ENCODE results near the gene RAPGEF1.

GRCh38 chr9:131597246-131597645 lies 142.6 kb downstream of the RAPGEF1 start:
- TF ChIP-seq CTCF (conservative IDR thresholded peaks at IDR 0.05 in 1 of 2, IDR thresholded peaks at IDR 0.05 in 1 of 2; ENCODE audit: low read depth in 1 of 2, low read length in 2 of 2), result no peak
- no peak for TF ChIP-seq EZH2 (IDR thresholded peaks at IDR 0.05; ENCODE audit: low read length, missing control alignments)

Measured in fibroblast of lung (primary cell).